Epithelial cell of esophagus (primary cell): ENCODE data around the gene SGF29.
A peak's percentile ranks its signal among the peaks of the same experiment; 100 is the strongest.

Experiments used
- DNase-seq: peaks from one replicate; pipeline ENCODE4 v3.0.0; 2010; ENCODE audit warnings: low read depth
- H3K4me3 ChIP-seq: 2 replicates; pipeline ENCODE4 v1.5.1; 2011; ENCODE audit warnings: mild to moderate bottlenecking, low read length, control low read depth
- CTCF ChIP-seq: IDR thresholded peaks from 2 replicates; pipeline ENCODE4 v1.5.1; 2011; ENCODE audit warnings: low read depth, mild to moderate bottlenecking, low read length, control low read depth, inconsistent platforms; ENCODE audit not compliant: insufficient read depth; ENCODE audit errors: missing control alignments

The SGF29 gene

DNA sequence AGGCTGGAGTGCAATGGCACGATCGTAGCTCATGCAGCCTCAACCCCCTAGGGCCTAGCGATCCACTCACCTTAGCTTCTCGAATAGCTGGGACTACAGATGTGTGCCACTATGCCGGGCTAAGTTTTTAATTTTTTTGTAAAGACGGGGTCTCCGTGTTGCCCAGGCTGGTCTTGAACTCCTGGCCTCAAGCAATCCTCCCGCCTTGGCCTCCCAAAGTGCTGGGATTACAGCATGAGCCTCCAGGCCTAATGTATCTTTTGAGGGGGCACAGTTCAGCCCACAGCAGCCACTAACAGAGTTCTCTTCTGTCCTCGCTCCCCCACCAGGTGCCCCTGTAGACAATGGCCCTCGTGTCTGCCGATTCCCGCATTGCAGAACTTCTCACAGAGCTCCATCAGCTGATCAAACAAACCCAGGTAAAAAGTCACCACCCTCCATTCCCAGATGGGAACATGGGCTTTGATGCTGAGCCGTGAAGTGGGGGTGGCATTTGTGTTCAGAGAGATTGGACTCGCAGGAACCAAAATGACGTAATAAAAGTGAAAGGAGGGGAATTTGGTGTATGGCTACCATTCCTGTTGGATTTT is 27.1 kb downstream of the SGF29 start:
- H3K4me3 ChIP-seq, result no peak overlapping the region
- TF ChIP-seq CTCF, result no peak
- DNase-seq, result no peak

DNA sequence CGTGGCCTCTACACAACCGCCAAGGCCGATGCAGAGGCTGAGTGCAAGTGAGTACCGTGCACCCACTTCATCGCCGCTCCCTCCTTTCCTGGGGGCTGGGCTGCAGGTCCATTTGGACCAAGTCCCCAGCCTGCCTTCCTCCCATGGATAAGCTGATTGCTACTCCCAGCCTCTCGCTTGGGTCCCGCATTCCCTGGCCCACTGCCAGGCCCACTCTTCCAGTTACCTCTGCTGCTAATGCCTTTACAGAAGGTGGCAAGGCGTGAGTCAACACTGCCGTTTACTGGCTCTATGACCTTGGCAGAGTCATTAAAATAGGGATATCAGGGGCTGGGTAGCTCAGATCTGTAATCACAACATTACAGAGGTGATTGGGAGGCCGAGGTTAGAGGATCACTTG is 32.0 kb downstream of the SGF29 start:
- no peak for DNase-seq
- no peak overlapping the region for H3K4me3 ChIP-seq
- TF ChIP-seq CTCF, result no peak

- no peak overlapping the region for H3K4me3 ChIP-seq
- no peak for DNase-seq
- TF ChIP-seq CTCF, result no peak
These were observed 32.7 kb downstream of the SGF29 start for GRCh38 chr16:28586466-28586865.

DNA sequence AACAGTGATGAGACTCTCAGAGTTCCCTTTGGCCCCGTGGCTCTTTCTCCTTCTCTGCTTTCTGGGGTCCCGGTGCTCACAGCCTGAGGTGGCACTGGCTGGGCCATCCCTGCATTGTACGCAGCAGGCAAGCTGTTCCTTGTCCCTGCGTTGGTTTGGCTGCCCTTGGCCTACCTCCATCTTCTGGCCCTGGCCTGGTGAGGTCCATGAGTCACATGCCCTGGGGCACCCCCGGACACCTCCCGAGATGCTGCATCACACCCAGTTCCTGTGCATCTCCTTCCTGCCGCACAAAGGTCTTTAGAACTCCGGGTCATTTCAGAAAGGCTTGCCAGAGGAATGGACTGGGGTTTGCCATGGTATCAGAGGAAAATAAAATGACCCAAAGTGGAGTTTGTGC is 33.7 kb downstream of the SGF29 start:
- H3K4me3 ChIP-seq, result no peak overlapping the region
- TF ChIP-seq CTCF, result no peak
- DNase-seq, result peak; percentile 52

DNA sequence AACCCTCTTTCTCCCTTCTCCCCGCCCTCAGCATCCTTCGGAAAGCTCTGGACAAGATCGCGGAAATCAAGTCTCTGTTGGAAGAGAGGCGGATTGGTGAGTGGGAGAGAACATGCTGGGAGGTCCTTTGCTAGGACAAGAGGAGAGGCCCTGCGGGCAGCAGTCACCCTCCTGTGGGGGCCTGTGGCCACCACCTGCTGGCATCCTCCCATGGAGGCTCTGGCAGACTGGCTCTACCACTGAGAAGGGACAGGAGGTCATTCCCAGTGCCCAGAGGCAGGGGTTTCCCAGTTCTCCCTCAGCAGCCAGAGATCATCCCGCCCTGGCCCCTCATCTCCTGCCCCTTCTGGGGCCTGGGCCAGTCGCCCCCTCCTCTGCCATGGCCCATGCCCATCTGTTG is 35.3 kb downstream of the SGF29 start:
- no peak for DNase-seq
- TF ChIP-seq CTCF, result no peak
- no peak overlapping the region for H3K4me3 ChIP-seq

DNA sequence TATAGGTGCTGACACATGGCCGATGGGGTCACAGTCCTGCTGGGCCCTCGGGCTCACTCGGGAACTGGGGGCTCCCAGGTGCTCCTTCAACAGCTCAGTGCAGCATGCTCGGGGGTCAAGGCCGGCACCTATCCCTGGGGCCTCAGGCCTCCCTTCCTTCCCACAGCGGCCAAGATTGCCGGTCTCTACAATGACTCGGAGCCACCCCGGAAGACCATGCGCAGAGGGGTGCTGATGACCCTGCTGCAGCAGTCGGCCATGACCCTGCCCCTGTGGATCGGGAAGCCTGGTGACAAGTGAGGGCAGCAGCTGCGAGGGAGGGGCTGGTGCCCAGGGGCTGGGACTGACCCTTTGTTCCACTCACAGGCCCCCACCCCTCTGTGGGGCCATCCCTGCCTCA is 36.2 kb downstream of the SGF29 start:
- no peak for TF ChIP-seq CTCF
- no peak overlapping the region for H3K4me3 ChIP-seq
- no peak for DNase-seq
